PC-9 (cell line): Measurements from ENCODE around the gene AGBL4. TPM values are rescaled to one million over a fixed set of nuclear protein-coding genes. Genes with fewer than 3 reads are reported as not detected.

Source experiments
- BruUV-seq: library from RNA; stranded (reverse); fragments of 400-500 nt; replicated peaks from 2 replicates; lab custom pipeline; 2021; lab: Mats Ljungman, UMichigan
- CTCF ChIA-PET: fragments of 300-600 bp; sonication (Branson Sonifier 250); formaldehyde crosslinking; loops from one replicate; lab custom pipeline; 2022; ENCODE audit warnings: antibody characterized with exemption; lab: Charles Lee
- POLR2A ChIA-PET: fragments of 300-600 bp; sonication (Branson Sonifier 250); formaldehyde crosslinking; loops from one replicate; lab custom pipeline; 2022; ENCODE audit warnings: antibody characterized with exemption; ENCODE audit not compliant: unreplicated experiment; lab: Charles Lee
- DNase-seq, 2 experiments: peaks; one replicate each; pipeline versions ENCODE4 v3.0.0 to v3.0.0-alpha.2; 2015 to 2022; ENCODE audit warnings: mixed read lengths in 1 of 2
- H2AFZ ChIP-seq: fragments of 200-600 bp; sonication (generic); 2 replicates; pipeline ENCODE4 v1.8.1; 2017; ENCODE audit warnings: antibody characterized with exemption
- H3F3A ChIP-seq: fragments of 200-600 bp; sonication (generic); 2 replicates; pipeline ENCODE4 v1.8.1; 2017; ENCODE audit warnings: antibody characterized with exemption, mild to moderate bottlenecking, low read depth; ENCODE audit not compliant: insufficient read depth
- H3K27ac ChIP-seq: fragments of 200-600 bp; sonication (generic); 2 replicates; pipeline ENCODE4 v1.6.1; 2016; ENCODE audit warnings: mixed run types
- H3K27me3 ChIP-seq: fragments of 200-600 bp; sonication (generic); 2 replicates; pipeline ENCODE4 v1.6.1; 2016; ENCODE audit warnings: low read depth, mixed run types; ENCODE audit not compliant: insufficient read depth
- H3K36me3 ChIP-seq: fragments of 200-600 bp; sonication (generic); 2 replicates; pipeline ENCODE4 v1.6.1; 2016; ENCODE audit warnings: low read depth, mixed run types
- H3K4me1 ChIP-seq: fragments of 200-600 bp; sonication (generic); replicated peaks from 2 replicates; pipeline ENCODE4 v1.6.1; 2016; ENCODE audit warnings: mixed run types; ENCODE audit not compliant: insufficient read depth
- H3K4me2 ChIP-seq: fragments of 200-600 bp; sonication (generic); 2 replicates; pipeline ENCODE4 v1.6.1; 2017; ENCODE audit warnings: mixed run types
- H3K4me3 ChIP-seq: fragments of 200-600 bp; sonication (generic); 2 replicates; pipeline ENCODE4 v1.6.1; 2016; ENCODE audit warnings: mixed run types
- H3K79me2 ChIP-seq: fragments of 200-600 bp; sonication (generic); 2 replicates; pipeline ENCODE4 v1.6.1; 2017; ENCODE audit warnings: low read depth, mixed run types
- H3K9me2 ChIP-seq: fragments of 200-600 bp; sonication (generic); 2 replicates; pipeline ENCODE4 v1.8.1; 2017; ENCODE audit warnings: mild to moderate bottlenecking; ENCODE audit not compliant: insufficient read depth
- H3K9me3 ChIP-seq: fragments of 200-600 bp; sonication (generic); 2 replicates; pipeline ENCODE4 v1.8.1; 2016; ENCODE audit warnings: low read depth; ENCODE audit not compliant: insufficient read depth
- H4K20me1 ChIP-seq: fragments of 200-600 bp; sonication (generic); 2 replicates; pipeline ENCODE4 v1.8.1; 2017; ENCODE audit not compliant: insufficient read depth
- EZH2 ChIP-seq: fragments of 200-600 bp; sonication (generic); IDR thresholded peaks from 2 replicates; pipeline ENCODE4 v1.8.0; 2017; ENCODE audit warnings: antibody characterized with exemption, low read depth
- intact Hi-C: fragments of 100-400 bp; cut with micrococcal nuclease; formaldehyde crosslinking; loops from one replicate; pipeline ENCODE4 v1.10.0; 2022; ENCODE audit not compliant: unreplicated experiment
- total RNA-seq: library from RNA; stranded (reverse); gene quantifications from 2 replicates; pipeline ENCODE4 v1.2.3, GENCODE V29; 2021
- TF ChIP-seq, protein P1 (sequence below): fragments of 200-600 bp; sonication (generic); conservative IDR thresholded peaks from 2 replicates; pipeline ENCODE4 v1.6.1; 2017; ENCODE audit warnings: mixed run types, antibody characterized with exemption, mild to moderate bottlenecking, moderate library complexity

AGBL4 gene
- total RNA-seq, 1 experiment from 2014 or later = not detected

DNA sequence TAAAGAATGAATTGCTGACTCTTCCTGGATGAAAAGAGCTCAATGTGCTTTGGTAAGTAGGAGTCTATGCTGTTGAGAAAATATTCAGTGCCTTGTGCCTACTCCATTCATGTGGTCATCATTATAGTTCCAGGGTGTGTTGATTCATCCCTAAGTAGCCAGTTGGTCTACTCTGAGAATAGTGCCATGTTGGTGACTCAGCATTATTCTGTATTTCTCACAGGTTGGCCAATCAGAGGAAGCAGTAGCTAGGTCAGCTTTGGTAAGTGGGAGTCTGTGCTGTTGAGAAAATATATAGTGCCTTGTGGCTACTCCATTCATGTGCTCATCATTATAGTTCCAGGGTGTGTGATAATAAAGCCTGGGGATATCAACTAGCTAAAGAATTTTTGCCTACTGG is 397.3 kb downstream of the AGBL4 start:
- no peak for DNase-seq
- no peaks in the 10 kb centered on the region; the same call in 1 of the 2 replicates for H3K27me3 ChIP-seq
- intact Hi-C loops = no loop called here

DNA sequence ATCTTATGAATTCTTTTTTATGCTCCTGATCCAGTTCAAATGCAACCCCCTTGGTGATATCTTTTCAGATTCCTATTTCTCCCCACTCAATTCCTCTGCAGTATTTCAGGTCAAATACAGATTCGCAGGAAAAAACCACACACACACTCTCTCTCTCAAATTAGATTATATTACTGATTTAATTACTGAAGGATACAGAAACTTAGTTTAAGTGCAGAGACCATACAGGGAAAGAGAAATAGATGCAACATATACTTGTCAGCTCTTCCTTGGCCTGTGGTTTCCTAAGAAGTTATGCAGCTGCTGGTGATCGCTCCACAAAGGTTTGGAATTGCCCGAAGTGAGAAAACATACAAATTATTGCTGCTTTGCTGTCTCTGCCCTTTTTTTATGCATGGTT is 400.9 kb downstream of the AGBL4 start:
- no peaks in the 10 kb centered on the region for H3K9me3 ChIP-seq
- H3K4me3 ChIP-seq = no peak overlapping the region
- no peaks in the 10 kb centered on the region for H4K20me1 ChIP-seq
- no TSS peak for BruUV-seq
- no peak for DNase-seq
- H3K27me3 ChIP-seq = no peaks in the 10 kb centered on the region; the same call in 1 of the 2 replicates
- H3F3A ChIP-seq = no peaks in the 10 kb centered on the region
- H3K79me2 ChIP-seq = no peaks in the 10 kb centered on the region
- TF ChIP-seq, protein P1, sequence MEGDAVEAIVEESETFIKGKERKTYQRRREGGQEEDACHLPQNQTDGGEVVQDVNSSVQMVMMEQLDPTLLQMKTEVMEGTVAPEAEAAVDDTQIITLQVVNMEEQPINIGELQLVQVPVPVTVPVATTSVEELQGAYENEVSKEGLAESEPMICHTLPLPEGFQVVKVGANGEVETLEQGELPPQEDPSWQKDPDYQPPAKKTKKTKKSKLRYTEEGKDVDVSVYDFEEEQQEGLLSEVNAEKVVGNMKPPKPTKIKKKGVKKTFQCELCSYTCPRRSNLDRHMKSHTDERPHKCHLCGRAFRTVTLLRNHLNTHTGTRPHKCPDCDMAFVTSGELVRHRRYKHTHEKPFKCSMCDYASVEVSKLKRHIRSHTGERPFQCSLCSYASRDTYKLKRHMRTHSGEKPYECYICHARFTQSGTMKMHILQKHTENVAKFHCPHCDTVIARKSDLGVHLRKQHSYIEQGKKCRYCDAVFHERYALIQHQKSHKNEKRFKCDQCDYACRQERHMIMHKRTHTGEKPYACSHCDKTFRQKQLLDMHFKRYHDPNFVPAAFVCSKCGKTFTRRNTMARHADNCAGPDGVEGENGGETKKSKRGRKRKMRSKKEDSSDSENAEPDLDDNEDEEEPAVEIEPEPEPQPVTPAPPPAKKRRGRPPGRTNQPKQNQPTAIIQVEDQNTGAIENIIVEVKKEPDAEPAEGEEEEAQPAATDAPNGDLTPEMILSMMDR = no peak
- no peak for TF ChIP-seq EZH2
- H3K36me3 ChIP-seq = no peaks in the 10 kb centered on the region
- no peak overlapping the region for H3K27ac ChIP-seq
- H3K4me1 ChIP-seq = no peaks in the 10 kb centered on the region
- intact Hi-C loops = no loop called here
- POLR2A ChIA-PET = no interaction called here
- no peak overlapping the region for H2AFZ ChIP-seq
- CTCF ChIA-PET = no interaction called here
- H3K4me2 ChIP-seq = no peak overlapping the region
- H3K9me2 ChIP-seq = no peaks in the 10 kb centered on the region

More for the DNA sequence above, 397.3 kb downstream of the AGBL4 start:
- Histone ChIP-seq H3K9me2 (no peaks in the 10 kb centered on the region), H3K27ac (no peak overlapping the region), H3K4me2 (no peak overlapping the region), H3K36me3 (no peaks in the 10 kb centered on the region), H3K79me2 (no peaks in the 10 kb centered on the region), H3K9me3 (no peaks in the 10 kb centered on the region), H3K4me3 (no peak overlapping the region), H2AFZ (no peak overlapping the region), H4K20me1 (no peaks in the 10 kb centered on the region), H3F3A (no peaks in the 10 kb centered on the region), H3K4me1 (no peaks in the 10 kb centered on the region)
- POLR2A ChIA-PET = interaction anchor here (0.7 kb wide), 1 partner anchor 481 kb away, joined by 4 read pairs; no protein-coding TSS in a partner anchor
- CTCF ChIA-PET = no interaction called here
- no peak for TF ChIP-seq EZH2
- TF ChIP-seq, protein P1 = no peak
- no TSS peak for BruUV-seq

DNA sequence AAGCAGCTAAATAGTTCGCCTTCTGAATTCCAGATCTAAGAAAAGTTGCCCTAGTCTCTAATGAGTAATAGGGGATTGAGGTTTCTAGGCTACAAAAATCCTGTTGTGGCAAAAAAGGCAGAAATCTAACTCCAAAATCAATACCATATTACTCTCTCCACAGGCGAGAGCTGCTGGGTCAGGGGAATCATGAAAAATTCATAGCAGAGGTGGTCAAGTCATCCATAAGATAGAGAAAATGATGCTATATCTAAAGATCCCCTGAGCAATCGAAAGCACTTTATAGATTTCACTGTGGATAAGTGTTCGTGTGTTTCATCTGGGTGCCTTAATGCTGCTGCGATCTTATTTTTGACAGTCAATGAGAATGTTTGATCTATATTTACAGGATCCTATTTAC is 417.7 kb downstream of the AGBL4 start:
- no peak for TF ChIP-seq EZH2
- TF ChIP-seq, protein P1 = no peak
- no peaks in the 10 kb centered on the region for H3K36me3 ChIP-seq
- H3K4me3 ChIP-seq = no peak overlapping the region
- H3K27me3 ChIP-seq = no peaks in the 10 kb centered on the region
- no TSS peak for BruUV-seq
- intact Hi-C loops = no loop called here
- no peaks in the 10 kb centered on the region for H4K20me1 ChIP-seq
- no peak overlapping the region for H2AFZ ChIP-seq
- no peak for DNase-seq
- no peak overlapping the region for H3K27ac ChIP-seq
- H3K9me2 ChIP-seq = no peaks in the 10 kb centered on the region
- no peak overlapping the region for H3K4me2 ChIP-seq
- H3F3A ChIP-seq = no peaks in the 10 kb centered on the region
- no peaks in the 10 kb centered on the region for H3K9me3 ChIP-seq
- H3K4me1 ChIP-seq = no peaks in the 10 kb centered on the region
- POLR2A ChIA-PET = no interaction called here
- no peaks in the 10 kb centered on the region for H3K79me2 ChIP-seq
- CTCF ChIA-PET = no interaction called here
